ENCODE data around the gene ZNF784. TPM values are rescaled to one million over a fixed set of nuclear protein-coding genes. Genes with fewer than 3 reads are reported as not detected.

Gene ZNF784
- total RNA-seq, 1 donor from 2014 or later, result 4.0 TPM

DNA sequence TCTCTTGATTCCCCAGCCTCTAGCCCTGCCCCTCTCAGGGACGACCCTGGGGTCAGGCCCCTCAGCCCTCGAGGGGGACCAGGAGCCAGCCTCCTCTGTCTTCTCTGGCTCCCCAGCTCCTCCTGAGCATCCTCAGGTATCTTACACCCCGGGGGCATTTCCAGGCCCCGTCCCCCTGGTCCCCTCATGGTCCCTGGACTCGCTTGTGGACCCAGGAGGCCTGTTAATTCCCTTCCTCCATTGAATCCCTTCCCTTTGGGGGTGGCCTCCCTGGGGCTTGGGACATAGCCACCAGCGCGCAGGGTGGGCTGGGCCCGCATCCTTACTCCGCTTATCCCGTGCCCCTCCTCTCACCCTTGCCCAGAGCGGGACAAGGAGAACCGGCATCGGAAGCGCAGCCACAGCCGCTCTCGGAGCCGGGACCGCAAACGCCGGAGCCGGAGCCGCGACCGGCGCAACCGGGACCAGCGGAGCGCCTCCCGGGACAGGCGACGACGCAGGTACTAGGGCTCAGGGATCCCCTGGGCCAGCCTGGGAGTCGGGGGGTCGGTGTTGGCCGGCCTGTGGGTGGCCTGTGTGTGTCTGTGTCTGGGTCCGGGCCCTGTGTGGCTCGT, 34.6 kb upstream of the ZNF784 start:
- no peak for DNase-seq (ENCODE audit: low spot score)
- intact Hi-C loops (cut with DNase I), result no loop called here
- no peak for ATAC-seq

- intact Hi-C loops (cut with DNase I), result no loop called here
- DNase-seq (ENCODE audit: low spot score) (no peak), ATAC-seq (no peak)
Observed at GRCh38 chr19:55656988-55657747, 32.8 kb upstream of the ZNF784 start.

GRCh38 chr19:55656552-55656951, 32.2 kb upstream of the ZNF784 start:
- no peak for DNase-seq (ENCODE audit: low spot score)
- intact Hi-C loops (cut with DNase I), result no loop called here
- ATAC-seq, result no peak

GRCh38 chr19:55655648-55656040, 31.3 kb upstream of the ZNF784 start:
- intact Hi-C loops (cut with DNase I), result no loop called here
- ATAC-seq (no peak), DNase-seq (ENCODE audit: low spot score) (no peak)

GRCh38 chr19:55654868-55655647, 30.7 kb upstream of the ZNF784 start, which contains the start of gene U2AF2:
Gene U2AF2 (plus strand): TSS chr19:55655035. CDS start chr19:55655105, 70 bp downstream.
- intact Hi-C loops (cut with DNase I), result no loop called here
- DNase-seq (ENCODE audit: low spot score), result peak; percentile 99
- ATAC-seq, result peak; percentile 64

DNA sequence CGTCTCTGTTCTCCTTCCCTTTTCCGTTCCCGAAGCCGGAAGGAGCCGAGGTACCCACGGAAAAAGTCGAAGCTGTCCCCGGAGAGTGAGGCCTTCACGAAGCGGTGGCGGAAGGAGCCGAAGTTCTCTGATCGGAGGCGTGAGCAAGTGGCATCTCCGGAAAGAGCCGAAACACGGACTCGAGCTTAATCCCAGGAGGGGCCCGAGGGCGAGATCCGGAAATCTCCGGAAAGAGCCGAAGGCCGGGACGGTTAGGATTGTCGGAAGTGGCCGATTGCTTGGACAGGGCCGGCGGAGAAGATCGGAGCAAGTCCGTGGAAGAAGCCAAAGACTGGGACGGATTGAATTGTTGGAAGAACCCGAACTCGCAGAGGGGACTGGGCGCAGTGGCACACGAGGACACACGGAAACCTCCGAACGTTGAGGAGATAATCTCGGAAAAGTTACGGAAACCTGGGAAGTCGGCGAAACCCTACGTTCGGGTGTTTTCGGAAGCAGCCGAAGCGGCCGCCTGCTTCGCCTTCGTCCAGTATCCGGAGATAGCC, 30.0 kb upstream of the ZNF784 start:
- peak; percentile 89 for ATAC-seq
- intact Hi-C loops (cut with DNase I), result no loop called here
- DNase-seq (ENCODE audit: low spot score), result peak; percentile 100

DNA sequence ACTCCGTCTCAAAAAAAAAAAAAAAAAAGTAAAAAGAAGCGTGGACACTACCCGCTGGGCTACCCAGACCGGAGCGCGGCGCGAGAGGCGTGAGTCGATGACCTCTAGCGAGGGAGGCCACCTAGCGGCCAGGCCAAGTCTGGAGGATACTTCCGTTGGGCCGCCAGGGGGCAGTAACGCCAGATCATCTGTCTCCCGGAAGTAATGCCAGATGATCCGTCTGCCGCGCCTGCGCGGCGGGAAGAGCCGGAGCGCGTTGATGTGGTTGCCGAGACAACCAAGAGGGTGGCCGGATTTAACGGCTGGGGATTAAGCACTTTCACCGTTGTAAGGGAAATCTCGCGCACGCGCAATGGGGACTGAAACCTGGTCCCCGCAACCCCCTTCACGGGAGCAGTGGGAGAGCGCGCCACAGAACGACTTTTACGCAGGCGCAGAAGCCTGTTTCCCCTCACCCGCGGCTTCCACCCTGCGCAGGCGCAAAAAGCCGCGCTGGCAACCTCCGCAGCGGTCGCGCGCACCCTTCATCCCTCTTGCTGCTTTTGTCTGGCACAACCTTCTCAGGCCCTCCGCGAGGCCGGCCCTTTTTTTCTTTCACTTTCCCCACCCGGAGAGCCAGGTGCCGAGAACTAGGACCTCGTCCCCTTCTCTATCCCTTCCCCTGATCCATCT, 29.4 kb upstream of the ZNF784 start:
- intact Hi-C loops (cut with DNase I), result no loop called here
- DNase-seq (ENCODE audit: low spot score) (peak; percentile 99), ATAC-seq (peak; percentile 86)

DNA sequence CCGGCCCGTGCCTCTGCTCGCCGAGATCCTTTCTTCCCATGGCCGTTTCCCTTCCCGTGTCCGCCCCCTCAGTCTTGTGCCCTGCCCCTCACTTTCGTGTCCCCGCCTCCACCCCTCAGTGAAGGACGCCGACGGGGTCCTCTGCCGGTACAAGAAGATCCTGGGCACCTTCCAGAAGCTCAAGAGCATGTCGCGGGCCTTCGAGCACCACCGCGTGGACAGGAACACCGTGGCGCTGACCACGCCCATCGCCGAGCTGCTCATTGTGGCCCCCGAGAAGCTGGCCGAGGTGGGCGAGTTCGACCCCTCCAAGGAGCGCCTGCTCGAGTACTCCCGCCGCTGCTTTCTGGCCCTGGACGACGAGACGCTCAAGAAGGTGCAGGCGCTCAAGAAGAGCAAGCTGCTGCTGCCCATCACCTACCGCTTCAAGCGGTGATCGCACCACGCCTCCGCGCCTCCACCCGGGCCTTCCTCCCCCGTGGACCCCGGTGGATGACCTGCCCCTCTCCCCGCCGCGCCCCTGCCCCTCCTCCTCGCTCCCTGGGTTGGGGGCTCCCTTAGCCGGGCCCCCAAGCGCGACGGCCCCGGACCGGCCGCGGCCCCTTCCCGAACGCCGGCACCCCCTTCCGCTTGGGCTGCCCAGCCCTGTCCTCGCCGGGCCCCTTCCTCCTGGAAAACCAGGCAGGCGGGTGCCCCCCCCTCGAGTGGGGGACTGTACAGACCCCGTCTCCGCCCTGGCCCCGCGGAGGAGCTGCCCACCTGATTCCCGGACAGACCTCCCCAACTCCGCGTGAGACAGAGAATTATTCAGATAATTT, 28.2 kb upstream of the ZNF784 start:
- DNase-seq (ENCODE audit: low spot score) (peak; percentile 80), ATAC-seq (no peak)
- intact Hi-C loops (cut with DNase I), result no loop called here

GRCh38 chr19:55651236-55651635, 26.9 kb upstream of the ZNF784 start:
- ATAC-seq, result no peak
- intact Hi-C loops (cut with DNase I), result no loop called here
- DNase-seq (ENCODE audit: low spot score), result no peak

- intact Hi-C loops (cut with DNase I), result no loop called here
- no peak for DNase-seq (ENCODE audit: low spot score)
- ATAC-seq, result no peak
Observed at GRCh38 chr19:55650602-55651230, 26.4 kb upstream of the ZNF784 start.

- ATAC-seq (no peak), DNase-seq (ENCODE audit: low spot score) (no peak)
- intact Hi-C loops (cut with DNase I), result no loop called here
Observed at GRCh38 chr19:55650126-55650557, 25.8 kb upstream of the ZNF784 start.

DNA sequence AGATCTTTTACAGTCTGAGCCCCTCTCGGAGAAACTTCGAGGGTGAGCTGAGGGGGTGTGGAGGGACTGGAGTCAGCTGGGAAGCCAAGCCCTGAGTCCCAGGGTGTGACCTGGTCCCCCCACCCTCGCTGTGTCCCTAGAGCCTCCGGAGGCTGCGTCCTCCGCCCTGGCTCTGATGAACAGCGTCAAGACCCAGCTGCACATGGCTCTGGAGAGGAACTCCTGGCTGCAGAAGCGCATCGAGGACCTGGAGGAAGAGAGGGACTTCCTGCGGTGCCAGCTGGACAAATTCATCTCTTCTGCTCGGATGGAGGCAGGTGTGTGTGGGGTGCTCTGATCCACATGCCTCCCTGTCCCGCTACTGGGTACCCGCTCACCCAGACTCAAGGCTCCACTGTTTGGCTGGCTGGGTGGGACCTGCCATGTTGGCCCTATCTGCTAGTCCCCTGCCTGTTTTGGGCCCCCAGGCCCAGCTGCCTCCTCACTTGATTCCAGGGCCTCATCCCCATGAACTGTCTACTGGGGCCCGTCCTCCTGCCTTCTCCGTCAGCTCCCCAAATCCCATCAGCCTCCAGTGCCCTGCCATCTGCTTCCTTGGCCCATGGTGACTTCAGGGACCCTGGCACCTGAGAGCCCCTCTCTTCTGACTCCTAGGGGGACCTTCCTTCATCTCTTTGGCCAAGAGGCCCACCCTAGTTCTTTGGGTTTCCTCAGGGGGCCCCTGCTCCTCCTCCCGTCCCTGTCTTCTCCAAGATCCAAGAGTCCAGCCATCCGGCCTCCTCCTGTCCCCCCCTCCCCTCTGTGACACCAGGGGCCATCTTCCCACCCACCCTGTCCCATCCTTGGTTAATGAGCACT, 25.1 kb upstream of the ZNF784 start:
- ATAC-seq, result no peak
- DNase-seq (ENCODE audit: low spot score), result no peak
- intact Hi-C loops (cut with DNase I), result no loop called here

DNA sequence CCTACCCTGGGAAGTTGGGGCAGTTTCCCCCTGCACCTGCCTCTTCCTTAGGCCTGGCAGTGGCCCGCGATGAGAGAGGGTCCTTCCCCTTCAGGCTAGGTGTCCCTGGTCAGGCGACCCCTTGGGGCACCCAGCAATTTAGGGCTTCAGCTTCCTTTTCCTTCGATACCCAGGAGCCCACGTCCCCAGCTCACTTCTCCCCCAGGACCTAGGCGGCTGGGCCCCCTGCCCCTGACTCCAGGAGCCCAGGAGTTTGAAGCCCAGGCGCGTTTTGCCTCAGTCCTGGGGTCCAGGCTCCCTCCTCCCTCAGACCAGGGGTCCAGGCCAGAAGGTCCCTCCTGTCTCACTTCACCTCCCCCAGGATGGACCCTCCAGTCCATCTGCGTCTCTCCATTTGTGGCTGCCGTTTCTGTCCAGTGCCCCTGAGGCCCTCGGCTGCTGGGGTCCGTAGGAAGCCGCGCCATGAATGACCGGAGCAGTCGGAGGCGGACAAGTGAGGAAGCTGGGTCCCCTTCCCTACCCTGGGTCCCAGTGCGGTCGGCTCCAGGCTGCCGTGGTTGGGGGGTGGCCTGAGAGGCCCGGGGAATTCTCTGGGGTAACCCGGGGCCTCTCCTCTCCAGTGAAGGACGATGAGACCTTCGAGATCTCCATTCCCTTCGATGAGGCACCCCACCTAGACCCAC, 24.4 kb upstream of the ZNF784 start:
- intact Hi-C loops (cut with DNase I), result no loop called here

GRCh38 chr19:55647732-55648584, 23.6 kb upstream of the ZNF784 start, which contains the start of gene CCDC106:
Gene CCDC106 (plus strand): TSS chr19:55648212. CDS start chr19:55649047, 835 bp downstream.
- peak; percentile 84 for DNase-seq (ENCODE audit: low spot score)
- peak; percentile 63 for ATAC-seq
- intact Hi-C loops (cut with DNase I), result no loop called here

More for the DNA sequence above, 24.4 kb upstream of the ZNF784 start:
- no peak for DNase-seq (ENCODE audit: low spot score)
- no peak for ATAC-seq
